Prostate gland (tissue), 2 donors: ENCODE results near the gene SLC27A1.

Experiments
- POLR2A ChIP-seq: fragments of 450-650 bp; IDR thresholded peaks from one replicate; pipeline ENCODE4 v1.6.1; 2016; ENCODE audit warnings: antibody characterized with exemption, mild to moderate bottlenecking
- POLR2AphosphoS5 ChIP-seq: sonication (generic); formaldehyde crosslinking; IDR thresholded peaks from one replicate; pipeline ENCODE4 v1.6.1; 2017; ENCODE audit warnings: antibody characterized with exemption
- TF ChIP-seq, protein P1 (sequence below), 4 experiments: fragments of 200-600 bp in 2 of 4; fragments of 450-650 bp in 2 of 4; sonication (generic) in 2 of 4; IDR thresholded peaks; 1 replicate in 3 of 4; 2 replicates in 1 of 4; pipeline ENCODE4 v1.5.1; 2016 to 2019; ENCODE audit warnings: antibody characterized with exemption in 4 of 4, mild to moderate bottlenecking in 2 of 4, moderate library complexity in 2 of 4

DNA sequence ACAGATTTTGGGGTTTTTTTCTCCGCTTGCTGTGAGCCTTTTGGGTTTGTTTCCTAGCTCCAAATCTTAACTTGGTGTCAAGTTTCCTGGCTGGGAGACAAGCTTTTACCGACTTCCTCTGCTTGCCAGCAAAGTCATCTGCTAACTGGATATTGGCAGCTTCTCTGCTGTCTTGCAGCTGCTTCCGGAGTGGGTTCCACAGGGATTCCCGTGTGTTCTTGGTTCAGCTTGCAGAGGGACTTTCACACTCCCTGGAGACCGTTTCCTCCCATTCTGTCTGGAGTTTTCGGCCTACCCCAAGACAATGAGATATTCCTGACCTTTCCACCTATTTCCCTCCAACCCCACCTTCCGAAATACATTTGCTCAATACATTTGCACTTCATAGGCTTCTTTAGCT lies 82.9 kb downstream of the SLC27A1 start:
- TF ChIP-seq, protein P1, sequence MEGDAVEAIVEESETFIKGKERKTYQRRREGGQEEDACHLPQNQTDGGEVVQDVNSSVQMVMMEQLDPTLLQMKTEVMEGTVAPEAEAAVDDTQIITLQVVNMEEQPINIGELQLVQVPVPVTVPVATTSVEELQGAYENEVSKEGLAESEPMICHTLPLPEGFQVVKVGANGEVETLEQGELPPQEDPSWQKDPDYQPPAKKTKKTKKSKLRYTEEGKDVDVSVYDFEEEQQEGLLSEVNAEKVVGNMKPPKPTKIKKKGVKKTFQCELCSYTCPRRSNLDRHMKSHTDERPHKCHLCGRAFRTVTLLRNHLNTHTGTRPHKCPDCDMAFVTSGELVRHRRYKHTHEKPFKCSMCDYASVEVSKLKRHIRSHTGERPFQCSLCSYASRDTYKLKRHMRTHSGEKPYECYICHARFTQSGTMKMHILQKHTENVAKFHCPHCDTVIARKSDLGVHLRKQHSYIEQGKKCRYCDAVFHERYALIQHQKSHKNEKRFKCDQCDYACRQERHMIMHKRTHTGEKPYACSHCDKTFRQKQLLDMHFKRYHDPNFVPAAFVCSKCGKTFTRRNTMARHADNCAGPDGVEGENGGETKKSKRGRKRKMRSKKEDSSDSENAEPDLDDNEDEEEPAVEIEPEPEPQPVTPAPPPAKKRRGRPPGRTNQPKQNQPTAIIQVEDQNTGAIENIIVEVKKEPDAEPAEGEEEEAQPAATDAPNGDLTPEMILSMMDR (IDR thresholded peaks at IDR 0.05), result no peak
- peak; percentile 13 for TF ChIP-seq POLR2A
- peak; percentile 74 for TF ChIP-seq POLR2AphosphoS5
